HG03442 (cell line): ENCODE results near the gene LAMC2.

Source experiments
- ATAC-seq: cut with Tn5 transposase; IDR thresholded peaks from one replicate; pipeline ENCODE4 v1.9.1; 2021; ENCODE audit warnings: mild to moderate bottlenecking, moderate library complexity; ENCODE audit not compliant: unreplicated experiment

Gene LAMC2

DNA sequence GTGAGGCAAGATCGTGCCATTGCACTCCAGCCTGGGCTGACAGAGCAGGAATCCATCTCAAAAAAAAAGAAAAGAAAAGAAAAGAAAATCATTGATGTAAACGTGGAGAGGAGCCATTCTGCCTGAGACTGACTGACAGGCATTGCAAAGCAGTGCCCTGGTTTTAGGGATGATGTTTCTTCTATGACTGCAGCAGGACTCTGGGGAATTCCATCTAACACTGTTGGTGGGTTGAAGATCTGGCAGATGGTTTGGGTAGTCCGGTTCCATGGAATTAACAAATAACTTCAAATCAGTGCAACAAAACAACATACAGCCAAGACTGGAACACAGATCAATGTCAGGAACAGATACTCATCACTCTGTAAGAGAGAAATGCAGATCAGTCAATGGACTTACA lies 17.8 kb upstream of the LAMC2 start:
- no peak for ATAC-seq

DNA sequence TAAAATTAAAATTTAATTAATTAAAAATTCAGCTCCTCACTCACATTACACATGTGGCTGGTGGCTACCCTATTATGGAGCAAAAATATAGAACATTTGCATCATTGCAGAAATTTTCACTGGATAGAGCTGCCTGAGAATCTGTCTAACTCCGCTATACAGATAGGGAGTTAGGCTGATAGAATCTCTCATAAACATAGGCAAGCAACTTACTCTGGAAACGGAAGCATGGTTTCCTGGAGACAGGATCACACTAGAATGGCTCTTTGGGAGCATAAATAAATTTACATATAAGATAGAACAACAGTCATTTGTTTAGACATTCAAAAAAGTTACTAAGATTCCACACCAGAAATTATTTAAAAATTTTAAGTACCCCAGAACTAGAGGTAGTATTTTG lies 12.2 kb upstream of the LAMC2 start:
- ATAC-seq = no peak

DNA sequence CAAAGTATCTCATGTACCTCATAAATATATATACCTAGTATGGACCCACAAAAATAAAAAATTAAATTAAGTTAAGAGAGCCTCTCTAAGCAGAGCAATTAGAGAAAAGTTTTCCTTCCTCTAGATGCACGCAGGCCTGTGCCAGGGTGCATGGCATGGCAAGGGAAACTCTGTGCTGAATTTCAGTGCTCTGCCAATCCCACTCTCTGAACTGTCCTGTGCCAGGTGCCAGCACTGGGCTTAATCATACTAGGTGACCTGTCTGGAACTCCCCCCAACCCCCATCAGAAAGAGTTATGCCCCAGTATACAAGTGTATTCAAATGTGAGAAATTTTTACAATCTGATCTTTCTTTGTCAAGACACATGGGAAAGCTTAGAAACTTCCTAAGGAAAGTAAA lies 10.4 kb upstream of the LAMC2 start:
- ATAC-seq = no peak

DNA sequence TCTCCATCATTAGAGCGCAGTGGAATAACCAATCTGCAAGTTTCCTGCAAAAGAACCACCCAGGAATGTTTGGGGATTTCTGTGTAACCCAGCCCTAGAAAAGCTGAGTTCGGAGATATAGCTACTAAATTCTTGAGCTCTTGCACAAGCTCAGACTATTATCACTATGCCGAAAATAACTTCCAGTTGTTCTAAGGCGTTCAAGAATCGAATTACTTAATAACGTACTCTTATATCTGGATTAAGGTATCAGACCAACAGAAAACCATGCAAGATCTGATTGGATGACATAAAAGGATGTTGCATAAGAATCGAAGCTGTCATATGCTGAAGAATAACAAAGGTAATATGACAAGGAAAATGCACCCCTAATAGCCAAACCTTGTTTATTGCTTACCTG lies 7.5 kb upstream of the LAMC2 start:
- ATAC-seq = no peak

DNA sequence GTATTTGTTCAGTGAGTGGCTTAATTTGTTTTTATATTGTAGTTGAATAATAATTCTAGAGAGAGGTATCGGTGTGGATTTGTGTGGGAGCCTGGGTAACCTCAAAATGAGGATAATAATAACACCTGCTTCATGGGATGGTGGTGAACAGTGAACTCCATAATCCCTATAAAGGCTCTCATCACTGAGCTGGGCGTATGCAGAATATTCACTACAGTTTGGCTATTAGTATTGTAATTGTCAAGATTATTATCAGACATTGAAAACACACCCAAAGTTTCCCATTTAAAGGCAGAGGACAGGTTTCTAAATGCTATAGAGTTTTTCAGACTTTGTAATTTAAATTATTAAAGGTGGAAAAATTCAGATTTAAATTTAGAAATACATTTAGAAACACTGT lies 7.0 kb upstream of the LAMC2 start:
- no peak for ATAC-seq

DNA sequence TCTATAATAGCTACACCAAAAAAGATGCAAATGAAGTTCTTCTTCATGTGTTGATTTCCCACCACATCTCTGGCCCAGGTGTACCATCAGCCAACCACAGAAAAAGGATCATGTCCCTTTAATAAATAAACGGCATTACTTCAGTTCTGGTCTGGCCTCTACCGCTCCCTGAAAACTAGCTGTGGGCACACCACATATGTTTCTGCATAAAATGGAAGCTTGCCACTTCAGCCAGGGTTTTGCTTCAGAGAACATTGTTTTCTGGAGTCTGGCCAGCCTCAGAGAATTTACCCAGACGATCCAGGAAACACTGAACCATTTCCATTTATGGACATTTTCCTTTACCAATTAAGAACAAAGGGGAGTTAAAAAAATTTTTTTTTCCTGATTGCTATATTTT lies 5.8 kb upstream of the LAMC2 start:
- ATAC-seq = no peak

DNA sequence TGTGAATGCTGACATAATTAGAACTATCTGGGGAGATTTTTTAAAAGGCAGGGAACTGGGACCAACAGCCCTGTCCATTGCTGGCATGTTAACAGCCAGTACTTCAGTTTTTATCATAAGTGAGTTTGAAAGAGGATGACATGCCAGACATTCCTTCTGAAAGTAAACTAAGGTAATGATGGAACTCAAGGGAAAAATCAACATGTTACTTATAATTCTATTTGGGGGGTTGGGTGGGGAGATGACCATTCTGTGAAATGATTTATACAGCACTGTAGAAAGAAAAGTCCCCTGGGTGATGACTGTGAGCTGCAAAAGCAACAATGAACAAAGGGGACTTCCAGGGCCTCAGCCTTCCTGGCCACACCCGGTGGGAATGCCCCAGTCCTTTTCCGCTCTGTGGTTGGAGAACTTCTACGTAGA lies 5.4 kb upstream of the LAMC2 start:
- ATAC-seq = peak; percentile 78

DNA sequence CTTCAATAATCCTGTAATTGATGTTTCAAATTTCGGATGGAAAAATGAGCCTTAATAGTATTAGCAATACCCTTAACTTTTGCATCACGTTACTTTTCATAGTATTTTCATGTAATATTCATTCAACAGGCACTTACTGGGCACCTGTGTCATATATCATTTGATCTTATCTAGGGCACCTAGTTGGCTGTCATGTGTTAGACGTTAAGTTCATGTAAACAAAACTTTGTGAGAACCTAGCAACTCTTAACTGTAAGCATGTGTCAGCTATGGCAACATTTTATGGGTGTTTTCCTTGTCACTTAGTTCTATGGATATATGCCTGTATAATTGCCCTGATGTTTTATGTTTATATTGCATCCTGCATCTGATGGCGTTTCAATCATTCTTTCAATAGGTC lies 777 bp downstream of the LAMC2 start:
- no peak for ATAC-seq

DNA sequence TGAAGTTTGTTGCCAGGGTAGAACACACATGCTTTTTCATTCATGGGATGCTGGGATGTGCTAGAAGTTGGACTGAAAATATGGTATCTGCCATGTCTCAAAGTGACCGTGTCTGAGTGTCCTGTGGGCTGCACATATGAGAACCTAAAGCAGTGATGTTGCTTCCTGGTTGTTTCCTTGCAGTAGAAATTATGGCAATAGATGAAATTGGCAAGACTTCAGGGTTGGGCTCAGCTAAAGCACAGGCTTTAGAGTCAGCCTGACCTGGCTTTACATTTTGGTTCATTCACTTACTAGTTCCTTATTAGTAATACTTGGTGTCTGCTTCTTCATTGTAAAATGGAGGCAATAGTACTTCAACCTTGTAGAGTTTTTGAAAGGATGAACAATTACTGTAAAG lies 2.2 kb downstream of the LAMC2 start:
- no peak for ATAC-seq

DNA sequence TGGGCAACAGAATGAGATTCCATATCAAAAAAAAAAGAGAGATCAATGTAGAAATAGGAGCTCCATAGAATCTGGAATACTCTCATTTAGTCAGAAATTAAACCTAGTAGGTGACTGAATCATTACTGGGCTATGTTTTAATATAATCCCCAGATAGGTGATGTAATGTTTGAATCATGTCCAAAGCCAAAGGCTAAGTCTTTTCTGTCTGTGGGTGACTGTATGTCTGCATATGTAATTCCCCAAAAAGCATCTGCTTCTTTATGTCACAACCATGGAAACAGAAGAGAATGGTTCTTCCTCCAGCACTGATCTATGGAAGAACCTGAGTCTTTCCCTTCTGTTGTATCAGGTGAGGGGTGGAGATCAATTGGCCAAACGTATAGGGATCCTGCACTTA lies 5.8 kb downstream of the LAMC2 start:
- no peak for ATAC-seq

DNA sequence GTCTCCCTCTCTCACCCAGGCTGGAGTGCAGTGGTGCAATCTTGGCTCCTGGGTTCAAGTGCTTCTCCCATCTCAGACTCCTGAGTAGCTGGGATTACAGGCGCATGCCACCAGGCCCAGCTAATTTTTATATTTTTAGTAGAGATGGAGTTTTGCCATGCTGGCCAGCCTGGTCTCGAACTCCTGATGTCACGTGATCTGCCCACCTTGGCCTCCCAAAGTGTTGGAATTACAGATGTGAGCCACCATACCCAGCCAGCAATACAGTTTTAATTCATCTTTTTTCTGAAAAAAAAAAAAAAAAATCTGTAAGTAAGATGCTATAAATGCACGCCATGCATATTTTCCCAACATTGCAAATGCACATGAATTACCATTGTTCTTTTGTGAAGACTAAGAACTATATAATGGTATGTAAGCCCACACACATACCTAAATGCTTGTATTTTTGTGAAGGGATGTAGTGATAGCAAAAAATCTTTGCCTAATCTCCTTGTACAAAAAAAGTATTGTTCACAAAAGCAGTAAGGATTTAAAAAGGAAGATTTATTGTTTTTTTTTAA lies 8.0 kb downstream of the LAMC2 start:
- ATAC-seq = no peak

DNA sequence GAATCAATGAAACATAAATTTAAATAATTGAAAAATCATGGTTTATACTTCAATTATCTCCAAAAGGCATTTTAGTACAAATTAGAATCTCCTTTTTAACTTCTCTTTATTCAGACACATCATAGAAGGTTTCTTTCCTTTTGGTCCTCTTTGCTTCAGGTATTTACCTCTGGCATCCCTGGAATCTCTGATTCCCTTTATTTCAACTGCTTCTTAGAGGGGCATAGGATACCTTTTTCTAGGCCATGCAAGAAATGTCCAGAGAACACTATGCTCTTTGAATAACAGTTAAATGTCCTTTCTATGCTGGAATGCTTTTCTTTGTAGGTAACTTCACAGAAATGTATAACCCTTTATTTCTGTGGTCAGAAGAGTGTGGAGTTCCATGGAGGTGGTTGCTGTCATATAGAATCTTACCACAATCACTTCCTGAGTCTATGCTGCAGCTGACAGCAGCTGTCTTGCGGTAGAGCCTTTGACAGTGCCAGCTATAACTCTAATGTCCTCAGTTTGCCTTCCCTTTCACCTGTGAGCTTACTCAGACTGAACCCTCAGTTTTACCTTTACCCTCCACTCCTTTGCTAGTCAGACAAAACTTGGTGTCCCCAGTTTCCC lies 8.6 kb downstream of the LAMC2 start:
- ATAC-seq = peak; percentile 93

DNA sequence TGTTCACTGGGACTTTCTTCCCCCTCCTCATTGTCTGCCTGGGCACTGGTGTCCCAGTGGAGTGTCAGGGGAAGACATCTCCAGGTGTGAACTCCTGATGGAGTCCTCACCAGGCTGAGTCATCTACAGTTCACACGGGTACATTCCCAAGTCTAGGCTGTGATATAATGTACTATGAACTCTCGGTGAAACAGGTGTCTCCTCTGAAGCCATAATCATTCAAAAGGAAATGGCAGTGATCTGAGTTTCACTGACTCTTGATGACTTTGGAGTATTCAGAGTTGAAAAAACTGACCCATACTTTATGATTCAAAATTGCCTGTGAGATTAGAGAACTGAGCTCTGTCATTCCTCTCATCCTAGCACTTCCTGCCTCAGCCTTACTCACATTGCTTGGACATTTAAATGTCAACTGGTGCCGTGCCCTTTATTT lies 9.1 kb downstream of the LAMC2 start:
- peak; percentile 32 for ATAC-seq

DNA sequence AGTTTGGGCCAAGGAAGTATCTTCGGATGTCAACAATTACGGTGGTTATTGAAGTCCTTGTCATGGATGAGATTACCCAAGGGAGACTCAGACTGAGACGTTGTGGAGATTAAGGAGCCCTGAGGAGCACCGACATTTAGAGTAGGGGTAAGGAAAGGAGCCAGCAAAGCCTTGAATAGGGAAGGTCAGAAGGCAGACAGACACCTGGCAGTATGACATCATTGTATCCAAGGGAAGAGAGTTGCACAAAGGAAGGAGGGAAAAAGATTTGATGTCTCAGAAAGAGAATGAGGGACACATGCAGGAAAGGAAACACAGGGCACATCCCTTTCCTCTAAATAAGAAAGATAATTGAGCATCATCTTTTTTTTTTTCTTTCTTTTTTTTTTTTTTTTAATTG lies 11.7 kb downstream of the LAMC2 start:
- no peak for ATAC-seq

DNA sequence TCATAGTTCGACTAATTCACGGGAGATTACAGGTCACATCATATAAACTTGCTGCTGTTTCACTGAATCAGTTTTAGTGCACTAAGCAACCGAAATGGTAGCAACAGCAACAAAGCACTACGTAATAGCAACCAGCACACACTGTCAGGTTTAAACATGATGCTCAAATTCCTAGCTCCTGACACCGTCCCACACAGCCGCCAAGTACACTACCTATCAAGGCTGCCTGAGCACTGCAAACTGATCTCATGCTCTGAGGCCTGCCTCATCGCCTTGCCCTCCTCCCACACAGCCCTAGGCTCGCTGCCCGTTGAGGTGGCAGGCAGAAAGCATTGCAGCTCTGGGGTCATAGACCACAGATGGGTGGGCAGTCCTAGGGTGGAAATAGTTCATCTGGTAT lies 12.4 kb downstream of the LAMC2 start:
- ATAC-seq = no peak

DNA sequence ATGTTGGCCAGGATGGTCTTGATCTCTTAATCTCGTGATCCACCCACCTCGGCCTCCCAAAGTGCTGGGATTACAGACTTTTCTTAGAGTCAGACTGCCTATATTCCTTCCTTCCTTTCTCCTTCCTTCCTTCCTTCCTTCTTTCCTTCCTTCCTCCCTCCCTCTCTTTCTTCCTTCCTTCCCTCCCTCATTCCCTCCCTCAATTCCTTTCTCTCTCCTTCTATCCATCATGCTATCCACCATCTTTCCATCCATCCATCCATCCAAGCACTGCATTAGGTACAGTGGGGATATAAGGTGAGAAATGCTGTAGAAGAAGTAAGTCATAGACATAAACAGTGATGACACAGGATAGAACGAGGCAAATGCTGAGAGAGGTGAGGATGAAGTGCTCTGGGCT lies 13.2 kb downstream of the LAMC2 start:
- ATAC-seq = no peak

DNA sequence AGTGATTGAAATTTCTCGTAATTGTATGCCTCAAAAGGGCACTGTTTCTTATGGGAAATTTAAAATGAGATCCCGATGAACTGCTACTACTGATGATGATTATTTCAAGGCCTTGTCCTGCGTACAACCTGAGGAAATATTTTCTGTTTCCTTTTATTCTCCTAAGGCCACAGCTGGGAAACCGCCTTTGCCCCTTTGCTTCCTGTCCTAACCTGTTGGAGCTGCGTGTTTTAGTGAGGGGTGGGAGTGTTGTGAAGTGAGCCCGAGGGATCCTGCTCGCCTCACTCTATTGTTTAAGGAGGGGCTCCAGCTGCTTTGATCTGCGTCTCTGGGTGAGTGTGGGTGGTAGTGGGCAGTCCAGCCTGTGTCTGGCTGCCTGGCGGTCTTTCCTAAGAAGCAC lies 14.4 kb downstream of the LAMC2 start:
- ATAC-seq = no peak

DNA sequence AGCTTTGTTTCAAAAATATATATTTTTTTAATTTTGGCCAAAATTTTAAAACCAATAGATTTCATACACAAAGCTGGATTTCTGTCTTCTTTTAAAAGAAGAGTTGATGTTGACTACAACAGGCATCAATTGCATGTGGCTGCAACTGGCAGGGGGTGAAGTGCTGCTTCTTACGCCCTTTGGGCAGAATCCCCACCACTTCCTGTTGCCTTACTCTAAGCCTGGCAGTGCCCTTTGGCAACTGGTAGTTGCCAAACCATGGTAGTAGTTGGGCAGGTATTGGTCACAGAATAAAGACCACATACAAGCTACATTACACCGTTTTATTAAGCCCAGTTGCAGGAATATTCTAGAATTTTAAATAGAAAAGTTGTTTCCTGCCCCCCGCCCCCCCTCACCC lies 17.0 kb downstream of the LAMC2 start:
- no peak for ATAC-seq

DNA sequence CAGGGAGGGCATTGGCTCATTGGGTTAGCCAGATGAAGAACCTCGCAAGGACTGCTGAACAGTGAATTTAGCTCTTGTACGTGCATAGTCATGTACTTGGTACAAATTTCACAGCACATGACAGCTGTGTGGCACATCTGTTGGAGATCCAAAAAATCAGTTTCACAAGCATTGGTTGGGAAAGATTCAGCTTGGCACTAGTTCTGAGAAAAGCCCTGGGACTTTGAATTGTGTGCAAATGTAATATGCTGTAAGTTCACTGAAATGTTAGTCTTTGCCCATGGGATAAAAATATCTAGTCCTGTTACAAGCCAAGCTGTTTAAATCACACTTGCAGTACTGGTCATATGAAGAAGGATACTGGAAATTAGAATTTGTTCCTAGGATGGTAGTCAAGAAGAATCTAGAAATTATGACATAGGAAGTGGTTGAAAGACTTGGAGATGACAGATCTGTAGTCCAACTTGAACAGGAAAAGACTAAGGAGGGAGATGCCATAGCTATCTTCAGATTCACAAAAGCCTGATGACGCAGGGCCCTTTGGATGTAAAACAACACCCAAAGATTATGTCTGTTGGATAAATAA lies 19.2 kb downstream of the LAMC2 start:
- no peak for ATAC-seq

DNA sequence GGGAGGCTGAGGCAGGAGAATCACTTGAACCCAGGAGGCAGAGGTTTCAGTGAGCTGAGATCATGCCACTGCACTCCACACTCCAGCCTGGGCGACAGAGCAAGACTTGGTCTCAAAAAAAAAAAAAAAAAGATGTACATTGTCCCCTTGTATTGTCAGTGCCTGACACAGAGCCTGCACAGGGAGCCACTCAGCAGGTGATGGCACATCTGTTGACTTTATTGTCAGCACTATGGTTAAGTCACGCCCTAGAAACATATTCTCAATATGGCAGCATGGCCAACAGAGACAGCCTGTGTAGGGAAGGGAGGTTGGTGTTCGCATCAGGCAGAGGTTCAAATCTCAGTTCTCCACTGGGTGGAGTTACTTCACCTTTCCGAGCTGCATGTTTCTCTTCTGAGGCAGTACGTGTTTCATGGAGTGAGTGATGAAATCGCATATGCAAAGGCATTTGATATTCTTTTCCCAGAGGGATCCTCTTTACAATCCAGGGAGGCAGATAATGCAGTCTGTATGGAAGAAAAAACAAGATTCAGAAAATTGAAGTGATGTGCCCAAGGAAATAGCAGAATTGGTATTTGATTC lies 20.6 kb downstream of the LAMC2 start:
- no peak for ATAC-seq

DNA sequence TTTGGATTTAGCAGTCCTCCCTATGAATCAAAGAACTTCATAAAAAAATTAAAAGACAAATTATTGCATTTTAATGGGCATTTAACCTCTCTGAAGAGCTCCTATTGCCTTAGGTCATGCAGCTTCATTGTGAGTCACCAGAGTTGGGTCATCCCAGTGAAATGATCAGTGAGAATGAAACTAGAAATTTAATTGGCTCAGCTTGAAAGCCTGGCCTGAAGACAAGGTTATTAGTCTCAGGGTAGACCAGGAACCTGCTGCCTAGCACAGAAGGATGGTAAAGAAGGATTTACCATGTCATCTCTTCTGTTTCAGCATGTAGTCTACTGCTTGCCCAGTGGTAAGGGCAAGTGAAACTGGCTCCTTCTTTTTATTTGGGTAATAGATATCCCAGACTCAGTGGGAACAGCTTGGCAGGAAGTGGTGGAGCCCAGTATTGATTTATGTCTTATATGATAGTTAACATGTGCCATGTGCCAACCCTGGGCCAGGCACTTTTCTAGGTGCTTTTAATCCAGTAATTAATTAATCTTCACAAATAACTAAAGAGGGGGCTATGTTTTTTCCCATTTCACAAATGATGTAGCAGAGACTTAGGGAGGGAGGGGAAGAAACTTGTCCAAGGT lies 23.6 kb downstream of the LAMC2 start:
- peak; percentile 57 for ATAC-seq

DNA sequence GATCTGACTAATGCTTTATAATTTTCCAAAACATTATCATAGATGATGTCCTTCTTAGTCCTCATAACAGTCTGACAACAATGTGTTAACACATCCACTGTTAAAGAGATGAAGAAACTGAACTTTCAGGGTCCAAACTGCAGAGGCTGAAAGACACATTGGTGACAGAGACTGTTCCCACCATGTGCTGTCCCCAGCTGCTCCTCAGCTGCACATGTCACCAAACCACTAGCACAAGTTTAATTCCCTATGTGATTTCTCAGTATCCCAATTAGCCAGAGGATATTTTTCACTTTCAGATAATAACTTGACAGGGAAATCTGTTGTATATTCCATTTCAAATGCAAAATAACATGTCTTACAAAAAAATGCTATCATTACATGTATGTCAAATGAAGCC lies 24.6 kb downstream of the LAMC2 start:
- ATAC-seq = no peak
